Activated CD4-positive, CD25-positive, alpha-beta regulatory T cell treated with anti-CD3 and anti-CD28 coated beads, Interleukin-2, amount 50 U/mL, for 72 hours (primary cell): Measurements from ENCODE around the gene SLC26A9.

Source experiments
- DNase-seq: peaks from one replicate; pipeline ENCODE4 v3.0.0; 2021

The SLC26A9 gene

GRCh38 chr1:205972491-205973168 lies 29.4 kb upstream of the SLC26A9 start:
- DNase-seq = peak; percentile 4

GRCh38 chr1:205972081-205972480 lies 28.8 kb upstream of the SLC26A9 start:
- DNase-seq = no peak

GRCh38 chr1:205971082-205971481 lies 27.8 kb upstream of the SLC26A9 start:
- no peak for DNase-seq

GRCh38 chr1:205970486-205970885 lies 27.2 kb upstream of the SLC26A9 start:
- no peak for DNase-seq

- no peak for DNase-seq
Observed at GRCh38 chr1:205969229-205969628, 26.0 kb upstream of the SLC26A9 start.

- DNase-seq = no peak
Observed at GRCh38 chr1:205967554-205968335, 24.5 kb upstream of the SLC26A9 start.

GRCh38 chr1:205965036-205965884 lies 22.0 kb upstream of the SLC26A9 start:
- DNase-seq = no peak

- DNase-seq = no peak
Observed at GRCh38 chr1:205963352-205964155, 20.3 kb upstream of the SLC26A9 start.

GRCh38 chr1:205962821-205963221 lies 19.6 kb upstream of the SLC26A9 start:
- DNase-seq = no peak

- DNase-seq = no peak
Observed at GRCh38 chr1:205961991-205962820, 18.9 kb upstream of the SLC26A9 start.

- no peak for DNase-seq
Observed at GRCh38 chr1:205961405-205961804, 18.1 kb upstream of the SLC26A9 start.

GRCh38 chr1:205959789-205960188 lies 16.5 kb upstream of the SLC26A9 start:
- DNase-seq = no peak

- no peak for DNase-seq
Observed at GRCh38 chr1:205955499-205955898, 12.2 kb upstream of the SLC26A9 start.

GRCh38 chr1:205954819-205955404 lies 11.7 kb upstream of the SLC26A9 start:
- no peak for DNase-seq

GRCh38 chr1:205951746-205952145 lies 8.5 kb upstream of the SLC26A9 start:
- DNase-seq = no peak

- no peak for DNase-seq
Observed at GRCh38 chr1:205950826-205951549, 7.7 kb upstream of the SLC26A9 start.

- DNase-seq = no peak
Observed at GRCh38 chr1:205950280-205950679, 7.0 kb upstream of the SLC26A9 start.

GRCh38 chr1:205949753-205950152 lies 6.5 kb upstream of the SLC26A9 start:
- DNase-seq = no peak

- DNase-seq = no peak
Observed at GRCh38 chr1:205948886-205949285, 5.6 kb upstream of the SLC26A9 start.

GRCh38 chr1:205948039-205948438 lies 4.8 kb upstream of the SLC26A9 start:
- no peak for DNase-seq

GRCh38 chr1:205947024-205947423 lies 3.8 kb upstream of the SLC26A9 start:
- no peak for DNase-seq
